IPS DF 6.9 (cell line): ENCODE results near the gene EFCC1.

Source experiments
- DNase-seq: peaks from one replicate; pipeline ENCODE4 v3.0.0-alpha.2; 2013; ENCODE audit warnings: low read depth, low spot score
- H3K27ac ChIP-seq: one replicate; pipeline ENCODE4 v1.5.1; 2013; ENCODE audit warnings: low read length, control low read depth
- H3K27me3 ChIP-seq: 2 replicates; pipeline ENCODE4 v1.6.1; 2013; ENCODE audit warnings: mild to moderate bottlenecking, low read length; ENCODE audit not compliant: control insufficient read depth, insufficient read depth
- H3K36me3 ChIP-seq: 2 replicates; pipeline ENCODE4 v1.6.1; 2013; ENCODE audit warnings: low read length; ENCODE audit not compliant: control insufficient read depth, insufficient read depth
- H3K4me1 ChIP-seq: 2 replicates; pipeline ENCODE4 v1.6.1; 2013; ENCODE audit warnings: low read length; ENCODE audit not compliant: control insufficient read depth, insufficient read depth
- H3K4me3 ChIP-seq: 2 replicates; pipeline ENCODE4 v1.5.1; 2013; ENCODE audit warnings: mild to moderate bottlenecking, low read length
- H3K9me3 ChIP-seq: 2 replicates; pipeline ENCODE4 v1.6.1; 2013; ENCODE audit warnings: low read length, inconsistent platforms; ENCODE audit not compliant: control insufficient read depth, insufficient read depth
- WGBS: extraction: QIAGEN DNeasy Blood & Tissue Kit; methylation state at CpG from one replicate; pipeline ENCODE4 v1.1.7; 2013; ENCODE audit warnings: mixed read lengths, missing lambda C conversion rate; ENCODE audit not compliant: insufficient read length, insufficient coverage; 5-methylcytosine and 5-hydroxymethylcytosine counted together

EFCC1 gene

DNA sequence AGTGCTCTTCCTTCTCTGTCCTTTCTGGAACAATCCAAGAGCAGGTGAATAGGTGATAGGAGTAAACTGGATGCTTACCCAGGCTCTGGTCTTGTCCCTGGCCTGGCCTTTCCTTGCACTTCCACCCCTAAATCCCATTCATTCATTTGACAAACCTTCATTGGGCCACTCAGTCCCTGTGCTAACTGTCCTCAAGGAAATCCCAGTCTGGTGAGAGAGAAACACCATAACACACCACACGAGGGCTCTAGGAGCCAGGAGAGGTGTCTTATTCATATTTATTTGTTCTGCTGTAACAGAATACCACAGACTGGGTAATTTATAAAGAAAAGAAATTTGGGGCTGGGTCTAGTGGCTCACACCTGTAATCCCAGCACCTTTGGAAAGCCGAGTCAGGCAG is 22.8 kb downstream of the EFCC1 start:
- H3K27me3 ChIP-seq, result peaks cover 2% of the 10 kb centered on the region; the same call in 1 of the 2 replicates
- H3K36me3 ChIP-seq, result no peaks in the 10 kb centered on the region; the same call in 1 of the 2 replicates
- no CpG with 5 or more reads among the region's 2 CpGs for WGBS
- no peak overlapping the region for H3K4me3 ChIP-seq
- H3K27ac ChIP-seq, result no peak overlapping the region
- no peaks in the 10 kb centered on the region for H3K9me3 ChIP-seq
- H3K4me1 ChIP-seq, result no peaks in the 10 kb centered on the region
- DNase-seq, result no peak

DNA sequence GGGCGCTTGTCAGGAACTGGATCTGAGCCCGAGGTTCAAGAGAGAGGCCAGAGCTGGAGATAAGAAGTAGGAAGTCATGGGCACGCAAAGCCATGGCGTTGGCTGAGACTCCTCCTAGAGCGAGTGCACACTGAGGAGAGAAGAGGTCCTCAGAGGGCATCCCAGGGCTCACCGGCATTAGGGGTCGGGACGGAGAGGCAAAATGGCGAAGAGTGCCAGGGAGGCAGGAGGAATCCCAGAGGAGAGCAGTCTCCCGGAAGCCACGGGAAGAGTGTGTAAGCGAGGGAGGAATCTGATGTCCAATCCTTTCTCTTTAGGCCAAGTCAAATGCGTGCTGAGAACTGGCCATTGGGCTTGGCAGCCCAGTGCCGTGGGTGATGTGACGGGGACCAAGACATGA is 24.0 kb downstream of the EFCC1 start:
- no CpG with 5 or more reads among the region's 15 CpGs for WGBS

DNA sequence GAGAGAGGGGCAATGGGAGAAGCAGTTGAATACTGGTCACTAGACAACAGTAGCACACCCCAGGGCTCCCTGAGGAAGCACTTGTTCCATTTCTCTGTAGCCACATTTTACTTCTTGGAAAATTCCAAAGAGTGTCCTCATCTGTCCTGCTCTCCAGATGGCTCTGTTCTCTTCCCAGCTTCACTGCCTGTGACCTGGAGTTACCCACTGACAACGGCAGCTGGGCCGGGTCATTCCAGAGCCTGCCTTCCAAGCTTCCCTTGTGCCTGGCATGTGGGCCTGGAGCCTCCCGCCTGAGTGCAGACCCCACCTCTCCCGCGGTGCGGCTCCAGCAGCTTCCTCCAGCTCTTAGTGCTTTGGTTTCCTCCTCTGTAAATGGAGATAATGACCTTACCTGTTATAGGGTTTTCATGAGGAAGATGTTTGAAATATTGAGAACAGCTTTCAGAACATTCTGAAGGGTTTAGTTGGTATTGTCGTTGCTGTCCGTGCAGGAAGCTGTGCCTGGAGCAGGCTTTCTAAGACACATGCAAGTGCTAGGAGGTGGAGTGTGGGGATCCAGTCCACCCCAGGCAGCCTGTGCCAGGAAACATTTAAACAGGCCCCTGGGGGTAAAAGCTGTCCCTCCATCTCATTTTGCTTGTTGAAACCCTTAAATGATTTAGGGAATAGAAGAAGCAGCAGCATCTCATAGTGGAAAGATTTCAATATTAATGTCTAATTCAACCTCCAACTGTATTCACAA is 24.8 kb downstream of the EFCC1 start:
- no peaks in the 10 kb centered on the region for H3K4me1 ChIP-seq
- H3K27ac ChIP-seq, result no peak overlapping the region
- H3K4me3 ChIP-seq, result no peak overlapping the region
- H3K9me3 ChIP-seq, result no peaks in the 10 kb centered on the region
- no peak for DNase-seq
- no peaks in the 10 kb centered on the region; the same call in 1 of the 2 replicates for H3K36me3 ChIP-seq
- peaks cover 2% of the 10 kb centered on the region; the same call in 1 of the 2 replicates for H3K27me3 ChIP-seq
- WGBS, result no CpG with 5 or more reads among the region's 8 CpGs

More for the DNA sequence above, 24.0 kb downstream of the EFCC1 start:
- no peaks in the 10 kb centered on the region for H3K9me3 ChIP-seq
- H3K4me3 ChIP-seq, result no peak overlapping the region
- H3K36me3 ChIP-seq, result no peaks in the 10 kb centered on the region; the same call in 1 of the 2 replicates
- H3K27me3 ChIP-seq, result peaks cover 2% of the 10 kb centered on the region; the same call in 1 of the 2 replicates
- H3K4me1 ChIP-seq, result no peaks in the 10 kb centered on the region
- DNase-seq, result no peak
- H3K27ac ChIP-seq, result no peak overlapping the region

- Histone ChIP-seq H3K9me3 (no peaks in the 10 kb centered on the region), H3K36me3 (no peaks in the 10 kb centered on the region; the same call in 1 of the 2 replicates), H3K4me1 (no peaks in the 10 kb centered on the region), H3K4me3 (peak overlapping the region; percentile 23; the same call in 1 of the 2 replicates), H3K27ac (no peak overlapping the region), H3K27me3 (peaks cover 2% of the 10 kb centered on the region; the same call in 1 of the 2 replicates)
- peak; percentile 74 for DNase-seq
- WGBS, result no CpG with 5 or more reads among the region's 54 CpGs
Observed at GRCh38 chr3:129026728-129027543, 25.8 kb downstream of the EFCC1 start.

DNA sequence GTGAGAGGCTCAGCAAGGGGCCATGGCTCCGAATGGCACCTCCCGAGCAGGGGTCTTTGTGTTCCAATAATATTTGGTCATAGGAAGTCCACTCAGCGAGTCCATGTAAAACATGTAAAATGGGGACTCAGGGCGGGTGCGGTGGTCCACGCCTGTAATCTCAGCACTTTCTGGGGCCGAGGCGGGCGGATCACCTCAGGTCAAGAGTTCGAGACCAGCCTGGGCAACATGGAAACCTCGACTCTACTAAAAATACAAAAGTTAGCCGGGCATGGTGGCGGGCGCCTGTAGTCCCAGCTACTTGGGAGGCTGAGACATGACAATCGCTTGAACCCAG is 26.4 kb downstream of the EFCC1 start:
- DNase-seq, result no peak
- H3K9me3 ChIP-seq, result no peaks in the 10 kb centered on the region
- H3K4me1 ChIP-seq, result no peaks in the 10 kb centered on the region
- WGBS, result no CpG with 5 or more reads among the region's 15 CpGs
- H3K27ac ChIP-seq, result no peak overlapping the region
- no peaks in the 10 kb centered on the region; the same call in 1 of the 2 replicates for H3K36me3 ChIP-seq
- peaks cover 2% of the 10 kb centered on the region; the same call in 1 of the 2 replicates for H3K27me3 ChIP-seq
- H3K4me3 ChIP-seq, result peak overlapping the region; percentile 23; the same call in 1 of the 2 replicates

- H3K4me1 ChIP-seq, result no peaks in the 10 kb centered on the region
- H3K27ac ChIP-seq, result no peak overlapping the region
- no peaks in the 10 kb centered on the region for H3K9me3 ChIP-seq
- no peaks in the 10 kb centered on the region; the same call in 1 of the 2 replicates for H3K36me3 ChIP-seq
- H3K4me3 ChIP-seq, result no peak overlapping the region
- peaks cover 2% of the 10 kb centered on the region; the same call in 1 of the 2 replicates for H3K27me3 ChIP-seq
- no CpG with 5 or more reads among the region's 13 CpGs for WGBS
- no peak for DNase-seq
Observed at GRCh38 chr3:129028866-129029265, 27.8 kb downstream of the EFCC1 start.

GRCh38 chr3:129030611-129031010 is 29.5 kb downstream of the EFCC1 start:
- Histone ChIP-seq H3K4me1 (no peaks in the 10 kb centered on the region), H3K36me3 (no peaks in the 10 kb centered on the region; the same call in 1 of the 2 replicates), H3K27ac (no peak overlapping the region), H3K9me3 (no peaks in the 10 kb centered on the region), H3K4me3 (no peak overlapping the region), H3K27me3 (peaks cover 2% of the 10 kb centered on the region; the same call in 1 of the 2 replicates)
- WGBS, result no CpG with 5 or more reads among the region's 4 CpGs
- no peak for DNase-seq

DNA sequence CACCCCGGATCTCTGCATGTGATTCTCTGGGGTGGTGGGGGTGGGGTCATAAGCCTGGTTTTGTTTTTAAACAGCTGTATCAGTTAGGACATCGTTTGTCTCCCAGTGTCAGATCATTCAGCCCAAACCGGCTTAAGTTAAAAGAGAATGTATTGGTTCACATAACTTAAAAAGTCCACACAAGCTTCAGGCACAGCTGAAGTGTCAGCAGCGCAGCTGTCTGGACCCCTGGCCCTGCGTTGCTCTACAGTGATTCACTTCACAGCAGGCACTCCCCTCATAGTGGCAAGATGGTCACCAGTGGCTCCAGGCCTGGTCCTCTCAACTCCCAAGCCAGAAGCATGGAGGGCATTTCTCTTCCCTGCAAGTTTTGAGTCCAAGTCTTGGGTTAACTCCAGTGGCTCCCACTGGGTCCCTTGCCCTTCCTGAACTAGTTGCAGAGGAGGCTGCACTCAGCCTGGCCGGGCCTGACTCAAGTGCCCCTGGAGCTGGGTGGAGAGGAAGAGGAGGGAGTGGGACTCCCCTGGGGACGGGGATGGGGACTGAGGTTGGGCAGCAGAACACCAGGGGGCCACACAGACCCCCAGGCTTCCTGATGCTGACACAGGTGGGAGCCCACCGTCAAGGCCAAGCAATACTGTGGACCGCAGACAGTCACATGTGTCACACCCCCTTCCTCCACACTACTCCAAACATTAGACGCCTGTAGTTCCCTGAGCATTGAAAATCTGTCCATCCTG is 30.5 kb downstream of the EFCC1 start:
- no peak overlapping the region for H3K4me3 ChIP-seq
- no peaks in the 10 kb centered on the region; the same call in 1 of the 2 replicates for H3K27me3 ChIP-seq
- no peaks in the 10 kb centered on the region for H3K4me1 ChIP-seq
- H3K36me3 ChIP-seq, result no peaks in the 10 kb centered on the region; the same call in 1 of the 2 replicates
- no peak for DNase-seq
- no peaks in the 10 kb centered on the region for H3K9me3 ChIP-seq
- WGBS, result no CpG with 5 or more reads among the region's 10 CpGs
- H3K27ac ChIP-seq, result no peak overlapping the region

- no peaks in the 10 kb centered on the region for H3K27me3 ChIP-seq
- H3K27ac ChIP-seq, result no peak overlapping the region
- no peaks in the 10 kb centered on the region for H3K4me1 ChIP-seq
- DNase-seq, result no peak
- H3K9me3 ChIP-seq, result no peaks in the 10 kb centered on the region
- no peak overlapping the region for H3K4me3 ChIP-seq
- no peaks in the 10 kb centered on the region for H3K36me3 ChIP-seq
- WGBS, result no CpG with 5 or more reads among the region's 14 CpGs
Observed at GRCh38 chr3:129032716-129033115, 31.6 kb downstream of the EFCC1 start.

GRCh38 chr3:129033151-129033550 is 32.0 kb downstream of the EFCC1 start:
- no peaks in the 10 kb centered on the region for H3K4me1 ChIP-seq
- H3K27ac ChIP-seq, result no peak overlapping the region
- no peaks in the 10 kb centered on the region for H3K36me3 ChIP-seq

More at GRCh38 chr3:129033151-129033550, 32.0 kb downstream of the EFCC1 start:
- no CpG with 5 or more reads among the region's 7 CpGs for WGBS
- DNase-seq, result no peak
- Histone ChIP-seq H3K4me3 (no peak overlapping the region), H3K27me3 (no peaks in the 10 kb centered on the region), H3K9me3 (no peaks in the 10 kb centered on the region)
